ENCODE results near the gene PACSIN1.
A peak's percentile ranks its signal among the peaks of the same experiment; 100 is the strongest.

Gene PACSIN1

GRCh38 chr6:34565722-34566137, 99.9 kb downstream of the PACSIN1 start:
- DNase-seq: no peak

DNA sequence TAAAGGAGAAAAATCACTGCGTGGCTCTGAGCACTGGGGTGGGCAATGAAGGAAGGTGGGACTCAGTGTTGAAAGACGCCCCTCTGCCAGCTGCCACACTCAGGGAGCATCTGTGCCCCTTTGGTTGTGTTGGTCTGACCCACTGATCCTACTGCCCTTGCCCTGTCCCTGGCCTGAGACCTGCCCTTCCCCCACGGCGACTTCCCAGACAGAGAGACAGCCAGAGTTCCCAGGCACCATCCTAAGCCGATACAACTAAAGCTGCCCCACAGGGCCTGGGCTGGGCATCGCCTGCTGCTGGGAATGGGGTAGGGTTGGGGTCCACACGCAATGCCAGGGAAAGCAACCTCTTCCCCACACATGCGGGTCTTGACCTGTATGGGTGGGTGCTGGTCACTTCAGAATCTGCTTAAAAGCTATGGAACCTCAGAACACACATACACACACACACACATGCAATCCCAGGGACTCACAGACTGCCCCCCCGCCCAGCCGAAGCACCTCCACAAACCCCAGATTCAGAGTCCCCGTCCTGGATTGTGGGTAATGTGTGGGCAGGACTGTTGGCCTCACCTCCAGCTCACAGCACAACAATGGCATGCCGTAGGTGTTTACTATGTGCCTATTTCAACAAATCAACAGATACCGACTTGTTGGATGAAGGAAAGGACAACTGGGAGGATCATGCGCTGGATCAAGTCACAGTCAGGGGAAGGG, 101.1 kb downstream of the PACSIN1 start:
- no peak for DNase-seq

- no peak for DNase-seq
These were observed 102.7 kb downstream of the PACSIN1 start for GRCh38 chr6:34568341-34569201.

DNA sequence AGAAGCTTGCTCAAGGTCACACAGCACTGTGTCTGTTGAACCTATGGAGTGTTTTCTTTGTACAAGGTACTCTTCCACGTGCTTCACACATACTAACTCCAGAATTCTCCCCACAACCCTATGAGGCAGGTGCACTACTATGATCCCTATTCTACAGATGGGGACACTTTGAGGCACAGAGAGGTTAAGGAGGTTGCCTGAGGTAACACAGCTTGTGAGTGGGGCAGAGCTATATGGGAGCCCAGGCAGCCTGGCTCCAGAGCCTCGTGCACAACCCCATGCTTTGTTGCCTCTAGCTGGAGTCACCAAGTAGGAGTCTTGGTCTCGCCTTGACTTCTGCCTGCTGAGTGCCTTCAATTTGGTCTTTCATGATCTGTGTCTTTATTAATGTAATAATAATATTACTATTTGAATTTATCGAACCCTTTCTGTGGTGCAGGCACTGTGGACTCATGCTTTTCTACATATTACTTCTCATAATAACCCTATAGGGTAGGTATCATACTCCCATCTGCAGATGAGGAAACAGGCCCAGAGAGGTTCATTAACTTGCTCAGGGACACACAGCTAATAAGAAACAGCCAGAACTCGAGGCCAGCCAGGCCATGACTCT, 103.6 kb downstream of the PACSIN1 start:
- no peak for DNase-seq

- DNase-seq: no peak
These were observed 104.4 kb downstream of the PACSIN1 start for GRCh38 chr6:34570066-34570833.

- no peak for DNase-seq
These were observed 105.5 kb downstream of the PACSIN1 start for GRCh38 chr6:34571388-34571787.

GRCh38 chr6:34572021-34572420, 106.1 kb downstream of the PACSIN1 start:
- no peak for DNase-seq

GRCh38 chr6:34572585-34572984, 106.7 kb downstream of the PACSIN1 start:
- no peak for DNase-seq

GRCh38 chr6:34573567-34574183, 107.8 kb downstream of the PACSIN1 start:
- no peak for DNase-seq

- no peak for DNase-seq
These were observed 108.9 kb downstream of the PACSIN1 start for GRCh38 chr6:34574647-34575293.

DNA sequence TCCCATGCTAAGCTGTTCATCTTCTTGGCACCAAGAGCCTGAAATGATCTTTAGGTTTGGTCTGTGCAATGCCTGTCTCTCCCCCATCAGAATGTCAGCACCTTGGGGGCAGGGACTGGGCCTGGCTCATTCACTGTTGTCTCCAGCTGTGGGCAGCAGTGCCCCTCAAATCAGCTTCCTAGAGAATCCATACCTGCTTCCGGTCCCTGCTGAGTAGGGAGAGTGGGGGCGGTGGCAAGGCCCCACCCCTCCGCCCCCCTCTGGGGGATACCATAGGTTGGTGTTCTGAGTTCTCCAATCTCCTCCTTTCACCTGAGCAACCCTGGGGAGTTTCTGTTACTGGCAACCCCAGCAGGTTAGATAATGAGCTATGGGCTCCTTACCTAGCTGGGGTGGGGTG, 109.5 kb downstream of the PACSIN1 start:
- no peak for DNase-seq

DNA sequence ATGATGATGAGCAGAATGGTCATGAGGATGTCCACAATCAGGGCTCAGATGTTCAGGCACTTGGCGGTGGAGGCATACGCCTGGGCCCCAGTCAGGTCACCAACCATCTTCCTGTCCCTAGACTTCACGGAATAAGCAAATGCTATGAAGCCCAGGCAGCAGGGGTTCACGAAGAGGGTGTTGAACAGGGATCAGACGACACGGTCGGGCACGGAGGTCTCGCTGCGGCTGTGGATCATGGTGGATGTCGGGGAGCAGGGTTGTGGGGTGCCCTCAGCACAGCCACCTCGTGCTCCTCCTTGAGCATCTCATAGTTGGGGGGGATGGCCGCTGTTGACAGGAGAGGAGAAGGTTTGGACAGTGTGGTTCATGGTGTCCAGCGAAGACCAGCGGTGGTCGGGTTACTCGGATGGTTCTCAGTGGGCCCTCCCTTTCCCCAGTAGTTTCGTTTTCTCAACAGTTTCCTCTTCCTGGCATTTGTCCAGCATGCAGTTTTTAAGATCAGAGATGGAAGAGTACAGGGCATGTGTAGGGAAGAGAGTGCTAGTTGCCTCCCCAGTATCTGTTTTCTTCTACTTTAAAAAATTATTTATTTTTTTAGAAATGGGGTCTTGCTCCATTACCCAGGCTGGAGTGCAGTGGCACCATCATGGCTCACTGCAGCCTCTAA, 110.5 kb downstream of the PACSIN1 start:
- DNase-seq: peak in 1 of 3 donors; percentile 6

- DNase-seq: no peak
These were observed 112.8 kb downstream of the PACSIN1 start for GRCh38 chr6:34578445-34579262.

GRCh38 chr6:34580707-34581560, 115.1 kb downstream of the PACSIN1 start:
- DNase-seq: no peak

- no peak for DNase-seq
These were observed 115.7 kb downstream of the PACSIN1 start for GRCh38 chr6:34581561-34581920.

- no peak for DNase-seq
These were observed 117.6 kb downstream of the PACSIN1 start for GRCh38 chr6:34583461-34583860.

- no peak for DNase-seq
These were observed 118.2 kb downstream of the PACSIN1 start for GRCh38 chr6:34583861-34584604.

- no peak for DNase-seq
These were observed 118.8 kb downstream of the PACSIN1 start for GRCh38 chr6:34584694-34585093.
